Activated CD4-positive, CD25-positive, alpha-beta regulatory T cell treated with anti-CD3 and anti-CD28 coated beads, Interleukin-2, amount 50 U/mL, for 24 hours (primary cell): ENCODE measurements around the gene SERPINB1.

ENCODE experiments used
- ATAC-seq, 2 donors: fragments of 150-1000 bp; cut with Tn5 transposase; one replicate each; pipeline ENCODE4 v1.10.0; 2021; ENCODE audit warnings: mild to moderate bottlenecking in 1 of 2, moderate library complexity in 1 of 2

Gene SERPINB1

GRCh38 chr6:2790588-2791449 lies 50.8 kb downstream of the SERPINB1 start:
- peak; percentile 72 to 84 for ATAC-seq

- ATAC-seq = no peak
These were observed 55.4 kb downstream of the SERPINB1 start for GRCh38 chr6:2786269-2786668.

- no peak for ATAC-seq
These were observed 56.7 kb downstream of the SERPINB1 start for GRCh38 chr6:2784930-2785329.

GRCh38 chr6:2784061-2784460 lies 57.6 kb downstream of the SERPINB1 start:
- no peak for ATAC-seq

GRCh38 chr6:2783188-2783963 lies 58.3 kb downstream of the SERPINB1 start:
- ATAC-seq = no peak

- no peak for ATAC-seq
These were observed 58.9 kb downstream of the SERPINB1 start for GRCh38 chr6:2782825-2783187.

- no peak for ATAC-seq
These were observed 59.3 kb downstream of the SERPINB1 start for GRCh38 chr6:2782356-2782708.
